Spleen (tissue), 7 donors: ENCODE measurements around the gene VSX2.

Experiments
- CTCF ChIP-seq, 11 experiments: fragments of 200-600 bp in 7 of 11; fragments of 450-650 bp in 4 of 11; sonication (generic) in 4 of 11; IDR thresholded peaks in 8 of 11; conservative IDR thresholded peaks in 3 of 11; 1 replicate in 7 of 11; 2 replicates in 4 of 11; pipeline versions ENCODE4 v1.4.0 to v1.8.0; 2016 to 2021; ENCODE audit warnings: antibody characterized with exemption in 11 of 11, inconsistent platforms in 4 of 11, mild to moderate bottlenecking in 1 of 11
- POLR2A ChIP-seq, 3 donors: fragments of 450-650 bp; IDR thresholded peaks; one replicate each; pipeline ENCODE4 v1.5.1; 2017; ENCODE audit warnings: antibody characterized with exemption in 3 of 3, mild to moderate bottlenecking in 1 of 3
- POLR2AphosphoS5 ChIP-seq, 3 donors: sonication (generic); formaldehyde crosslinking; IDR thresholded peaks; one replicate each; pipeline ENCODE4 v1.5.1; 2017; ENCODE audit warnings: antibody characterized with exemption in 3 of 3
- donor health status: DM: no; HTN: no; CAD: no; lungs with moderate emphysema.
- donor health status: DM: no; HTN: no; CAD: no.
- donor health status: DM: no; HTN: no; CAD: no.

GRCh38 chr14:74198441-74199234 is 40.6 kb upstream of the VSX2 start:
- TF ChIP-seq CTCF (IDR thresholded peaks at IDR 0.05 in 8 of 11, conservative IDR thresholded peaks at IDR 0.05 in 3 of 11) (no peak), POLR2AphosphoS5 (IDR thresholded peaks at IDR 0.05) (no peak), POLR2A (IDR thresholded peaks at IDR 0.05) (no peak)
